Measurements from ENCODE around the gene HOXA11.

DNA sequence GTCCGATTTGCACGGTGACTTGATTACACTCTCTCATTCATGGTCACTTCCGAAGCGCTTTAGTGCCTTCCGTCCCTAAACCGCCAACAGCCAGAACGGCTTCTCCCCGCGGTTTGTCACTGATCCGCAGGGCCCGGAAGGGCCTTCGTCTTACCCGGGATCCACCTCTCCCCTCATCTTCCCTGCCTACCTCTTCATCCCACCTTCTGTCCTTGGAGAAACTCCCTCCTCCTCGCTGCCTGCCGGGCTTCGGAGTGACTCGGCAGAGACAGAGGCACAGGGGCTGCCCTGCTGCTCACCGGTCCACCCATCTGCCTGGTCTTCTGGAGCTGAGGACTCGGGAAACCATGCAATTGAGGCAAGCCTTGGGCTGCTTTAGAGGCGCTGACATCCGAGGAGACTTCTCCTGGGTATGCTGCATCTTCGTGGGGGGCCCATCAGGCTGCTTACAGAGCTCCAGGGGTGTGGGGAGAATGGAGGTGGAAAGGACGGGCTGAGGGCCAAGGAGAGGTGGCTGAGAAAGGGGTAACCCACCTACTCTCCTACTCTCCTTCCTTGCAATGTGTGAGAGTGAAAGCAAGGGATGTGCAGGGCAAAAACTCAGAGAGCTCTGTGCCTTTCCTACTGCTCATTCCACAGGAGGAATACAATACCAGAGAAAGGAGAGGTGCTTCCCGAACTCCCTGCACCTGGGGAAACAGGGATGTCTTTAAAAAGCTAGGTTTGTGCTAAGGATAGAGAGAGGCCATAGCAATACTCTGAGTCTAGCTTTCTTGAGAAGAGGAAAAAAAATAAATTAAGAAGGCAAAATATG lies 1.0 kb upstream of the HOXA11 start:
- TF ChIP-seq POLR2A (IDR thresholded peaks at IDR 0.05) = no peak
- TF ChIP-seq, protein P1, sequence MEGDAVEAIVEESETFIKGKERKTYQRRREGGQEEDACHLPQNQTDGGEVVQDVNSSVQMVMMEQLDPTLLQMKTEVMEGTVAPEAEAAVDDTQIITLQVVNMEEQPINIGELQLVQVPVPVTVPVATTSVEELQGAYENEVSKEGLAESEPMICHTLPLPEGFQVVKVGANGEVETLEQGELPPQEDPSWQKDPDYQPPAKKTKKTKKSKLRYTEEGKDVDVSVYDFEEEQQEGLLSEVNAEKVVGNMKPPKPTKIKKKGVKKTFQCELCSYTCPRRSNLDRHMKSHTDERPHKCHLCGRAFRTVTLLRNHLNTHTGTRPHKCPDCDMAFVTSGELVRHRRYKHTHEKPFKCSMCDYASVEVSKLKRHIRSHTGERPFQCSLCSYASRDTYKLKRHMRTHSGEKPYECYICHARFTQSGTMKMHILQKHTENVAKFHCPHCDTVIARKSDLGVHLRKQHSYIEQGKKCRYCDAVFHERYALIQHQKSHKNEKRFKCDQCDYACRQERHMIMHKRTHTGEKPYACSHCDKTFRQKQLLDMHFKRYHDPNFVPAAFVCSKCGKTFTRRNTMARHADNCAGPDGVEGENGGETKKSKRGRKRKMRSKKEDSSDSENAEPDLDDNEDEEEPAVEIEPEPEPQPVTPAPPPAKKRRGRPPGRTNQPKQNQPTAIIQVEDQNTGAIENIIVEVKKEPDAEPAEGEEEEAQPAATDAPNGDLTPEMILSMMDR (IDR thresholded peaks at IDR 0.05) = no peak
